ENCODE measurements around the gene SHANK1.

SHANK1 gene

DNA sequence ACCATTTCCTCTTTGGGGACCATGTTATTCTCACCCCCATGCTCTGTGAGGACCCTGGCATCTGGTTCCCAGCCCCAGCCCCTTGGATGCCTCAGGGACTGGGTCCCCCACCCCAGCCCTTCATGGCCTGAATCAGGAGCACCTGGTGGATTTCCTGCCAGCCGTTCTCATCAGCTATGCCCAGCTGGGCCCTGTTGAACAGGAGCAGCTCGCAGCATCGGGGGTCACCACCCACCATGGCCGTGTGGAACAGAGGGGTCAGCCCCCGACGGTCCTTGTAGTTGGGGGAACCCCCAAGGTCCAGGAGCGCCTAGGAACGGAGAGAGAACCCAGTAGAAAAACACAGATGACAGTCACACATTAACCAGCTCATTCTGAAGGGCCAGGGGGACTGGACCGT is 7.8 kb downstream of the SHANK1 start:
- Histone ChIP-seq H2AFZ (ENCODE audit: low read depth, low read length) (no peak overlapping the region), H3K9ac (ENCODE audit: low read length) (no peak overlapping the region), H3K9me3 (ENCODE audit: insufficient read depth, low read length) (no peaks in the 10 kb centered on the region), H3K27me3 (ENCODE audit: low read depth, low read length) (peaks cover 13% of the 10 kb centered on the region), H3K27ac (ENCODE audit: low read length) (no peak overlapping the region), H3K36me3 (replicated peaks; ENCODE audit: low read depth, low read length) (no peaks in the 10 kb centered on the region), H4K20me1 (ENCODE audit: insufficient read depth, low read length) (no peaks in the 10 kb centered on the region), H3K4me2 (ENCODE audit: low read length) (no peak overlapping the region), H3K4me1 (ENCODE audit: low read length) (no peaks in the 10 kb centered on the region), H3K79me2 (ENCODE audit: low read length) (no peaks in the 10 kb centered on the region), H3K4me3 (ENCODE audit: low read length) (no peak overlapping the region)
- no peak for TF ChIP-seq CTCF (IDR thresholded peaks at IDR 0.05; ENCODE audit: low read depth, low read length)
- TF ChIP-seq EZH2phosphoT487 (IDR thresholded peaks at IDR 0.05; ENCODE audit: low read depth): no peak

DNA sequence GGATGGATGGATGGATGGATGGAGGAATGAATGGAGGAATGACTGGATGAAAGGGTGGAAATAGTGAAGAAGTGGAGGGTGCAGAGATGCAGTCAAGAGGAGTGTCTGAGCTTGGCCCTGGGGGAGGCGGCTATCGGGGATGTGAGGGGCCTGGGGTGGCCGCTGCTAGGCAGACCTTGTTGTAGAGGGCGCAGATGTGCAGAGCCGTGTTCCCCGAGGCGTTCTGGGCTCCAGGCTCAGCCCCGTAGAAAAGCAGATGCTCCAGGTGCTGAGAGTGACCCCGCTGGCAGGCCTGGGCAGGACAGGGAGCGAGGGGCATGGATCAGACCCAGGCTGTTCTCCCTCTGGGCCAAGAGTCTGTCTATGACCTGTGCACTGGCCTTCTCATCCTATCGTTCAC is 8.4 kb downstream of the SHANK1 start:
- H3K4me3 ChIP-seq (ENCODE audit: low read length): no peak overlapping the region
- no peak overlapping the region for H3K27ac ChIP-seq (ENCODE audit: low read length)
- H3K27me3 ChIP-seq (ENCODE audit: low read depth, low read length): peaks cover 13% of the 10 kb centered on the region
- TF ChIP-seq EZH2phosphoT487 (IDR thresholded peaks at IDR 0.05; ENCODE audit: low read depth): no peak
- TF ChIP-seq CTCF (IDR thresholded peaks at IDR 0.05; ENCODE audit: low read depth, low read length): no peak
- no peaks in the 10 kb centered on the region for H3K4me1 ChIP-seq (ENCODE audit: low read length)
- H2AFZ ChIP-seq (ENCODE audit: low read depth, low read length): no peak overlapping the region
- no peaks in the 10 kb centered on the region for H3K36me3 ChIP-seq (replicated peaks; ENCODE audit: low read depth, low read length)
- no peaks in the 10 kb centered on the region for H3K9me3 ChIP-seq (ENCODE audit: insufficient read depth, low read length)
- H3K9ac ChIP-seq (ENCODE audit: low read length): no peak overlapping the region
- H3K4me2 ChIP-seq (ENCODE audit: low read length): no peak overlapping the region
- H4K20me1 ChIP-seq (ENCODE audit: insufficient read depth, low read length): no peaks in the 10 kb centered on the region
- H3K79me2 ChIP-seq (ENCODE audit: low read length): no peaks in the 10 kb centered on the region

DNA sequence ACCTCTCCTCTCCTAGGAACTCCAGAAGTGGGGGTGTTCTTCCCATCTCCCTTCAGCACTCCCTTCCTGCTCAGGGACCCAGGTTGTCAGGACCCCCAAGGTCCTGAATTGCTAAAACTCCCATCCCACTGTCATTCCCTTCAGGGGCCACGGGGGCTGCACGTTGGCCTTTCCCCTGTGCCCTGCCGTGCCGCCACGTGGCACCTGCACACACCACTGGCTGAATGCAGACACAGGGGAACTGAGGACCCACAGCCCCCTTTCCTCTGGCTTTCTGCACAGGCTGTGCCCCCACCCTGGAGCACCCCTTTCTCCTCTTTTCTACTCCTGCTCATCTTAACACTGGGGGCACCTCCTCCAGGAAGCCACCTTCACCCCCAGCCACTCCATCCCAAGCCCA is 9.0 kb downstream of the SHANK1 start:
- no peak overlapping the region for H3K27ac ChIP-seq (ENCODE audit: low read length)
- no peak overlapping the region for H2AFZ ChIP-seq (ENCODE audit: low read depth, low read length)
- H3K4me2 ChIP-seq (ENCODE audit: low read length): no peak overlapping the region
- peaks cover 13% of the 10 kb centered on the region for H3K27me3 ChIP-seq (ENCODE audit: low read depth, low read length)
- H3K9ac ChIP-seq (ENCODE audit: low read length): no peak overlapping the region
- H4K20me1 ChIP-seq (ENCODE audit: insufficient read depth, low read length): no peaks in the 10 kb centered on the region
- no peaks in the 10 kb centered on the region for H3K9me3 ChIP-seq (ENCODE audit: insufficient read depth, low read length)
- TF ChIP-seq CTCF (IDR thresholded peaks at IDR 0.05; ENCODE audit: low read depth, low read length) (no peak), EZH2phosphoT487 (IDR thresholded peaks at IDR 0.05; ENCODE audit: low read depth) (no peak)
- H3K36me3 ChIP-seq (replicated peaks; ENCODE audit: low read depth, low read length): no peaks in the 10 kb centered on the region
- 0 out of 2 replicates have a peak, but pooled peaks cover under 1% of the 10 kb centered on the region for H3K4me1 ChIP-seq (ENCODE audit: low read length)
- H3K79me2 ChIP-seq (ENCODE audit: low read length): no peaks in the 10 kb centered on the region
- no peak overlapping the region for H3K4me3 ChIP-seq (ENCODE audit: low read length)

GRCh38 chr19:50710094-50710493 is 9.5 kb downstream of the SHANK1 start:
- Histone ChIP-seq H3K27ac (ENCODE audit: low read length) (no peak overlapping the region), H3K4me1 (ENCODE audit: low read length) (0 out of 2 replicates have a peak, but pooled peaks cover 2% of the 10 kb centered on the region), H2AFZ (ENCODE audit: low read depth, low read length) (no peak overlapping the region), H3K36me3 (replicated peaks; ENCODE audit: low read depth, low read length) (no peaks in the 10 kb centered on the region), H3K27me3 (ENCODE audit: low read depth, low read length) (peaks cover 10% of the 10 kb centered on the region), H3K4me3 (ENCODE audit: low read length) (no peak overlapping the region), H3K4me2 (ENCODE audit: low read length) (no peak overlapping the region), H3K9ac (ENCODE audit: low read length) (no peak overlapping the region), H4K20me1 (ENCODE audit: insufficient read depth, low read length) (no peaks in the 10 kb centered on the region), H3K79me2 (ENCODE audit: low read length) (no peaks in the 10 kb centered on the region), H3K9me3 (ENCODE audit: insufficient read depth, low read length) (no peaks in the 10 kb centered on the region)
- no peak for TF ChIP-seq EZH2phosphoT487 (IDR thresholded peaks at IDR 0.05; ENCODE audit: low read depth)
- no peak for TF ChIP-seq CTCF (IDR thresholded peaks at IDR 0.05; ENCODE audit: low read depth, low read length)
